ENCODE measurements around the gene UBAP1L.
A peak's percentile ranks its signal among the peaks of the same experiment; 100 is the strongest.

The UBAP1L gene

GRCh38 chr15:65055201-65055870 is 59.7 kb downstream of the UBAP1L start:
- no peak for ATAC-seq (ENCODE audit: low read depth)
- Histone ChIP-seq H3K9me3 (ENCODE audit: severe bottlenecking) (no peaks in the 10 kb centered on the region), H3K4me3 (ENCODE audit: severe bottlenecking) (no peak overlapping the region), H3K27ac (ENCODE audit: poor library complexity, severe bottlenecking) (no peak overlapping the region), H3K36me3 (ENCODE audit: low read depth) (no peaks in the 10 kb centered on the region), H3K4me1 (ENCODE audit: insufficient read depth, poor library complexity, severe bottlenecking) (no peaks in the 10 kb centered on the region), H3K27me3 (ENCODE audit: insufficient read depth, poor library complexity, severe bottlenecking) (no peaks in the 10 kb centered on the region)
- DNase-seq (ENCODE audit: low spot score): no peak
- no peak for TF ChIP-seq CTCF (IDR thresholded peaks at IDR 0.05; ENCODE audit: poor library complexity, severe bottlenecking)

GRCh38 chr15:65054333-65055200 is 60.4 kb downstream of the UBAP1L start:
- Histone ChIP-seq H3K36me3 (ENCODE audit: low read depth) (no peaks in the 10 kb centered on the region), H3K9me3 (ENCODE audit: severe bottlenecking) (no peaks in the 10 kb centered on the region), H3K4me3 (ENCODE audit: severe bottlenecking) (no peak overlapping the region), H3K27ac (ENCODE audit: poor library complexity, severe bottlenecking) (no peak overlapping the region), H3K4me1 (ENCODE audit: insufficient read depth, poor library complexity, severe bottlenecking) (no peaks in the 10 kb centered on the region), H3K27me3 (ENCODE audit: insufficient read depth, poor library complexity, severe bottlenecking) (no peaks in the 10 kb centered on the region)
- DNase-seq (ENCODE audit: low spot score) (no peak), ATAC-seq (ENCODE audit: low read depth) (peak; percentile 66)
- peak; percentile 98 for TF ChIP-seq CTCF (IDR thresholded peaks at IDR 0.05; ENCODE audit: poor library complexity, severe bottlenecking)

- Histone ChIP-seq H3K27me3 (ENCODE audit: insufficient read depth, poor library complexity, severe bottlenecking) (no peaks in the 10 kb centered on the region), H3K36me3 (ENCODE audit: low read depth) (no peaks in the 10 kb centered on the region), H3K9me3 (ENCODE audit: severe bottlenecking) (no peaks in the 10 kb centered on the region), H3K4me3 (ENCODE audit: severe bottlenecking) (no peak overlapping the region), H3K27ac (ENCODE audit: poor library complexity, severe bottlenecking) (no peak overlapping the region), H3K4me1 (ENCODE audit: insufficient read depth, poor library complexity, severe bottlenecking) (no peaks in the 10 kb centered on the region)
- no peak for DNase-seq (ENCODE audit: low spot score)
- no peak for TF ChIP-seq CTCF (IDR thresholded peaks at IDR 0.05; ENCODE audit: poor library complexity, severe bottlenecking)
- no peak for ATAC-seq (ENCODE audit: low read depth)
These were observed 62.0 kb downstream of the UBAP1L start for GRCh38 chr15:65052956-65053355.

GRCh38 chr15:65051266-65051665 is 63.7 kb downstream of the UBAP1L start:
- ATAC-seq (ENCODE audit: low read depth) (no peak), DNase-seq (ENCODE audit: low spot score) (no peak)
- H3K4me3 ChIP-seq (ENCODE audit: severe bottlenecking): no peak overlapping the region
- no peak overlapping the region for H3K27ac ChIP-seq (ENCODE audit: poor library complexity, severe bottlenecking)
- TF ChIP-seq CTCF (IDR thresholded peaks at IDR 0.05; ENCODE audit: poor library complexity, severe bottlenecking): no peak
- no peaks in the 10 kb centered on the region for H3K9me3 ChIP-seq (ENCODE audit: severe bottlenecking)
- H3K4me1 ChIP-seq (ENCODE audit: insufficient read depth, poor library complexity, severe bottlenecking): no peaks in the 10 kb centered on the region
- H3K27me3 ChIP-seq (ENCODE audit: insufficient read depth, poor library complexity, severe bottlenecking): no peaks in the 10 kb centered on the region
- H3K36me3 ChIP-seq (ENCODE audit: low read depth): no peaks in the 10 kb centered on the region
